H9 (cell line): ENCODE measurements around the gene TCF7L2. TPM values are rescaled to one million over a fixed set of nuclear protein-coding genes. Genes with fewer than 3 reads are reported as not detected.

ENCODE experiments used
- DNase-seq: peaks from one replicate; pipeline ENCODE4 v3.0.0-alpha.2; 2017
- H2AFZ ChIP-seq: one replicate; pipeline ENCODE4 v1.6.1; 2013; ENCODE audit warnings: mild to moderate bottlenecking, low read length, control low read depth, moderate library complexity
- H2AK5ac ChIP-seq: 2 replicates; pipeline ENCODE4 v1.6.1; 2013; ENCODE audit warnings: low read length, control low read depth, mixed read lengths; ENCODE audit not compliant: insufficient read length
- H2BK120ac ChIP-seq: one replicate; pipeline ENCODE4 v1.6.1; 2013; ENCODE audit warnings: low read depth, mild to moderate bottlenecking, low read length, control low read depth, inconsistent platforms; ENCODE audit not compliant: poor library complexity, severe bottlenecking
- H2BK12ac ChIP-seq: 2 replicates; pipeline ENCODE4 v1.6.1; 2013; ENCODE audit warnings: low read length, control low read depth, mixed read lengths, low read depth; ENCODE audit not compliant: insufficient read length
- H2BK15ac ChIP-seq: 2 replicates; pipeline ENCODE4 v1.6.1; 2013; ENCODE audit warnings: low read depth, low read length, control low read depth
- H2BK20ac ChIP-seq: one replicate; pipeline ENCODE4 v1.6.1; 2013; ENCODE audit warnings: low read depth, mild to moderate bottlenecking, low read length, control low read depth, inconsistent platforms; ENCODE audit not compliant: poor library complexity, severe bottlenecking
- H2BK5ac ChIP-seq: 2 replicates; pipeline ENCODE4 v1.6.1; 2013; ENCODE audit warnings: low read length, control low read depth, mixed read lengths; ENCODE audit not compliant: insufficient read length
- H3K14ac ChIP-seq: 2 replicates; pipeline ENCODE4 v1.6.1; 2013; ENCODE audit warnings: low read length, control low read depth; ENCODE audit not compliant: insufficient read depth
- H3K18ac ChIP-seq: 2 replicates; pipeline ENCODE4 v1.6.1; 2013; ENCODE audit warnings: low read depth, mild to moderate bottlenecking, mixed read lengths, low read length, control low read depth; ENCODE audit not compliant: insufficient read length
- H3K23ac ChIP-seq: 2 replicates; pipeline ENCODE4 v1.6.1; 2013; ENCODE audit warnings: low read length, control low read depth, mixed read lengths, low read depth; ENCODE audit not compliant: insufficient read length
- H3K23me2 ChIP-seq: 2 replicates; pipeline ENCODE4 v1.6.1; 2013; ENCODE audit warnings: low read depth, mild to moderate bottlenecking, mixed read lengths, low read length, control low read depth; ENCODE audit not compliant: insufficient read length, poor library complexity, severe bottlenecking
- H3K27ac ChIP-seq: 2 replicates; pipeline ENCODE4 v1.5.1; 2013; ENCODE audit warnings: low read length, control low read depth, mixed read lengths, low read depth; ENCODE audit not compliant: insufficient read length
- H3K27me3 ChIP-seq: 2 replicates; pipeline ENCODE4 v1.6.1; 2013; ENCODE audit warnings: low read length, control low read depth, inconsistent platforms; ENCODE audit not compliant: insufficient read depth
- H3K4ac ChIP-seq: 2 replicates; pipeline ENCODE4 v1.6.1; 2013; ENCODE audit warnings: low read depth, mild to moderate bottlenecking, control low read depth, inconsistent platforms, low read length, moderate library complexity
- H3K4me1 ChIP-seq: 2 replicates; pipeline ENCODE4 v1.6.1; 2013; ENCODE audit warnings: low read length, control low read depth, inconsistent platforms; ENCODE audit not compliant: insufficient read depth
- H3K4me2 ChIP-seq: 2 replicates; pipeline ENCODE4 v1.6.1; 2013; ENCODE audit warnings: low read length, control low read depth, mixed read lengths; ENCODE audit not compliant: insufficient read length, insufficient read depth
- H3K56ac ChIP-seq: 2 replicates; pipeline ENCODE4 v1.6.1; 2013; ENCODE audit warnings: low read depth, mild to moderate bottlenecking, mixed read lengths, low read length, control low read depth; ENCODE audit not compliant: insufficient read length
- H3K79me1 ChIP-seq: 2 replicates; pipeline ENCODE4 v1.6.1; 2013; ENCODE audit warnings: low read depth, mild to moderate bottlenecking, moderate library complexity, low read length, control low read depth, inconsistent platforms; ENCODE audit not compliant: insufficient read depth, poor library complexity, severe bottlenecking
- H3K79me2 ChIP-seq: 2 replicates; pipeline ENCODE4 v1.6.1; 2013; ENCODE audit warnings: low read length, control low read depth, inconsistent platforms; ENCODE audit not compliant: insufficient read depth
- H3K9ac ChIP-seq: 2 replicates; pipeline ENCODE4 v1.6.1; 2013; ENCODE audit warnings: low read length, control low read depth, mixed read lengths; ENCODE audit not compliant: insufficient read length; ENCODE audit errors: extremely low read depth
- H3K9me3 ChIP-seq: one replicate; pipeline ENCODE4 v1.6.1; 2013; ENCODE audit warnings: low read depth, low read length, inconsistent platforms; ENCODE audit not compliant: control insufficient read depth
- H3T11ph ChIP-seq: one replicate; pipeline ENCODE4 v1.6.1; 2013; ENCODE audit warnings: mild to moderate bottlenecking, low read length, control low read depth, inconsistent platforms
- H4K20me1 ChIP-seq: one replicate; pipeline ENCODE4 v1.6.1; 2013; ENCODE audit not compliant: control insufficient read depth, insufficient read length, insufficient read depth
- H4K5ac ChIP-seq: 2 replicates; pipeline ENCODE4 v1.6.1; 2013; ENCODE audit warnings: low read depth, mild to moderate bottlenecking, mixed read lengths, low read length, control low read depth; ENCODE audit not compliant: insufficient read length
- H4K8ac ChIP-seq: replicated peaks from 2 replicates; pipeline ENCODE4 v1.6.1; 2013; ENCODE audit warnings: low read length, control low read depth, mixed read lengths, low read depth; ENCODE audit not compliant: insufficient read length
- H4K91ac ChIP-seq: 2 replicates; pipeline ENCODE4 v1.6.1; 2013; ENCODE audit warnings: low read depth, mild to moderate bottlenecking, moderate library complexity, mixed read lengths, low read length, control low read depth; ENCODE audit not compliant: insufficient read length
- H3K27ac Mint-ChIP-seq, 3 experiments: 2 replicates in 2 of 3; 3 replicates in 1 of 3; pipeline ENCODE4 v1.8.0; 2020 to 2021; ENCODE audit warnings: mixed read lengths in 3 of 3, mild to moderate bottlenecking in 1 of 3, moderate library complexity in 1 of 3
- H3K27me3 Mint-ChIP-seq: 2 replicates; pipeline ENCODE4 v1.8.0; 2021; ENCODE audit warnings: low read depth, mild to moderate bottlenecking, moderate library complexity, mixed read lengths
- H3K36me3 Mint-ChIP-seq, 3 experiments: 2 replicates in 2 of 3; 3 replicates in 1 of 3; pipeline ENCODE4 v1.8.0; 2020 to 2021; ENCODE audit warnings: low read depth in 3 of 3, mixed read lengths in 3 of 3; ENCODE audit not compliant: insufficient read depth in 1 of 3
- H3K4me1 Mint-ChIP-seq, 2 experiments: 2 replicates each; pipeline ENCODE4 v1.8.0; 2020; ENCODE audit warnings: mixed read lengths in 2 of 2
- H3K4me3 Mint-ChIP-seq, 2 experiments: 2 replicates in 1 of 2; 3 replicates in 1 of 2; pipeline ENCODE4 v1.8.0; 2020 to 2021; ENCODE audit warnings: mild to moderate bottlenecking in 2 of 2, mixed read lengths in 2 of 2, moderate library complexity in 1 of 2
- H3K9me3 Mint-ChIP-seq, 2 experiments: 2 replicates in 1 of 2; 3 replicates in 1 of 2; pipeline ENCODE4 v1.8.0; 2020; ENCODE audit warnings: mild to moderate bottlenecking in 2 of 2, mixed read lengths in 2 of 2, moderate library complexity in 1 of 2
- CTCF ChIP-seq: fragments of 200-600 bp; sonication (generic); conservative IDR thresholded peaks from 3 replicates; pipeline ENCODE4 v1.8.0; 2021; ENCODE audit warnings: antibody characterized with exemption, mild to moderate bottlenecking
- WGBS: extraction: QIAGEN DNeasy Blood & Tissue Kit; methylation state at CpG from one replicate; pipeline ENCODE4 v1.1.7; 2013; ENCODE audit warnings: missing lambda C conversion rate, low lambda C conversion rate, mixed read lengths; ENCODE audit not compliant: insufficient read length; ENCODE audit errors: extremely low coverage; 5-methylcytosine and 5-hydroxymethylcytosine counted together
- total RNA-seq: library from RNA; stranded (reverse); gene quantifications from 2 replicates; pipeline ENCODE4 v1.2.1, GENCODE V29; 2021

The TCF7L2 gene
- total RNA-seq, 1 experiment from 2014 or later, result 71.1 TPM

DNA sequence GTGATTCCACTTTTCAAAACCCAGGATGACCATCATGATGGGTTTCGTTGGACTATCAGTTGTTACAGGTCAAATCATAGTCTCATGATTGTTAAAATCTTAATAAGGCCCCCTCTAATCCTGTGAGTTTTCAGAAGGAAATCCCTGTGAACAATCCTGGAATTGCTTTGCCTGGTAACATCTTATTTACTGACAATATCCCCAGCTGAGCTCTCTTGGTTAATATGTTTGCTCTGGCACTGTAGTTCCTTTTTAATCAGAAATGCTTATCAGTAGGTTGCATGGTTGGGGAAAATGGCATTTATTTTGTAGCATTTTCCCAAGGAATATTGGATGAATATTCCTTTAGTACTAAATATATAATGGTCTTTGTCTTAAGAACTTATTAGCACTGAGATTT, 163.9 kb downstream of the TCF7L2 start:
- H3K4me3 Mint-ChIP-seq, result no peak overlapping the region
- no peak overlapping the region for H3K27ac ChIP-seq
- no CpG with 5 or more reads among the region's 1 CpG for WGBS

More for the DNA sequence above, 163.9 kb downstream of the TCF7L2 start:
- TF ChIP-seq CTCF, result no peak
- Histone ChIP-seq H2AK5ac (no peak overlapping the region), H3K27me3 (no peaks in the 10 kb centered on the region), H3K23me2 (no peaks in the 10 kb centered on the region), H2BK12ac (no peak overlapping the region), H3K79me2 (peaks cover 2% of the 10 kb centered on the region; the same call in 1 of the 2 replicates), H3K4ac (no peak overlapping the region), H4K91ac (no peak overlapping the region), H3K4me2 (no peak overlapping the region), H4K20me1 (no peaks in the 10 kb centered on the region), H3K18ac (no peak overlapping the region), H3K14ac (no peak overlapping the region), H3K9ac (no peak overlapping the region), H2AFZ (no peak overlapping the region), H3T11ph (no peak overlapping the region), H3K9me3 (no peaks in the 10 kb centered on the region), H4K8ac (no peak overlapping the region), H2BK20ac (no peak overlapping the region), H3K4me1 (peaks cover 2% of the 10 kb centered on the region; the same call in 1 of the 2 replicates), H2BK15ac (no peak overlapping the region), H4K5ac (no peak overlapping the region), H3K56ac (no peak overlapping the region), H2BK5ac (no peak overlapping the region), H3K79me1 (peaks cover 9% of the 10 kb centered on the region), H3K23ac (no peak overlapping the region), H2BK120ac (no peak overlapping the region)
- peaks cover 0 to 7% (median 5%) of the 10 kb centered on the region in 3 experiments; a peak in 3 of 7 replicates for H3K36me3 Mint-ChIP-seq
- no peak for DNase-seq
- H3K4me1 Mint-ChIP-seq, result peaks cover 32 to 62% of the 10 kb centered on the region in 2 experiments
- H3K27ac Mint-ChIP-seq, result 0 out of 7 replicates have a peak overlapping the region, but pooled peaks of 1 of the 3 experiments have one; percentile 59
- H3K27me3 Mint-ChIP-seq, result no peaks in the 10 kb centered on the region
- no peaks in the 10 kb centered on the region; a peak in 1 of 5 replicates for H3K9me3 Mint-ChIP-seq
